PC-3 (cell line): Measurements from ENCODE around the gene STX8. TPM values are rescaled to one million over a fixed set of nuclear protein-coding genes. Genes with fewer than 3 reads are reported as not detected.

Source experiments
- ATAC-seq: fragments of 200-7000 bp; cut with Tn5 transposase; 2 replicates; pipeline ENCODE4 v1.9.1; 2020; ENCODE audit warnings: mild to moderate bottlenecking, moderate library complexity
- BruUV-seq: library from RNA; stranded (reverse); fragments of 400-500 nt; replicated peaks from 2 replicates; lab custom pipeline; 2021; lab: Mats Ljungman, UMichigan
- CTCF ChIA-PET: fragments of 300-600 bp; sonication (Branson Sonifier 250); formaldehyde crosslinking; loops from one replicate; lab custom pipeline; 2022; ENCODE audit warnings: antibody characterized with exemption; lab: Charles Lee
- POLR2A ChIA-PET: fragments of 300-600 bp; sonication (Branson Sonifier 250); formaldehyde crosslinking; loops from one replicate; lab custom pipeline; 2022; ENCODE audit warnings: antibody characterized with exemption; ENCODE audit not compliant: unreplicated experiment; lab: Charles Lee
- DNase-seq: peaks from one replicate; pipeline ENCODE4 v3.0.0-alpha.2; 2015
- H2AFZ ChIP-seq: fragments of 300-600 bp; sonication (generic); 2 replicates; pipeline ENCODE4 v1.6.0; 2016; ENCODE audit warnings: antibody characterized with exemption, low read length
- H3F3A ChIP-seq: fragments of 300-600 bp; sonication (generic); one replicate; pipeline ENCODE4 v1.6.0; 2017; ENCODE audit warnings: antibody characterized with exemption, low read length, control low read depth, mild to moderate bottlenecking; ENCODE audit not compliant: unreplicated experiment
- H3K27ac ChIP-seq: fragments of 300-600 bp; sonication (generic); 2 replicates; pipeline ENCODE4 v1.5.1; 2016; ENCODE audit warnings: mild to moderate bottlenecking, low read length
- H3K27me3 ChIP-seq: fragments of 300-600 bp; sonication (generic); 2 replicates; pipeline ENCODE4 v1.6.1; 2016; ENCODE audit warnings: low read length, mixed read lengths
- H3K36me3 ChIP-seq: fragments of 300-600 bp; sonication (generic); 2 replicates; pipeline ENCODE4 v1.6.1; 2016; ENCODE audit warnings: low read depth, mixed run types, low read length, mixed read lengths
- H3K4me1 ChIP-seq: fragments of 300-600 bp; sonication (generic); 2 replicates; pipeline ENCODE4 v1.5.1; 2016; ENCODE audit warnings: low read length; ENCODE audit not compliant: insufficient read depth
- H3K4me2 ChIP-seq: fragments of 300-600 bp; sonication (generic); 2 replicates; pipeline ENCODE4 v1.6.0; 2016; ENCODE audit warnings: low read length
- H3K4me3 ChIP-seq: fragments of 300-600 bp; sonication (generic); 2 replicates; pipeline ENCODE4 v1.5.1; 2016; ENCODE audit warnings: mild to moderate bottlenecking, low read length, mixed read lengths
- H3K79me2 ChIP-seq: fragments of 300-600 bp; sonication (generic); 2 replicates; pipeline ENCODE4 v1.6.1; 2017; ENCODE audit warnings: low read length, mixed read lengths
- H3K9ac ChIP-seq: fragments of 300-600 bp; sonication (generic); 2 replicates; pipeline ENCODE4 v1.6.0; 2016; ENCODE audit warnings: mild to moderate bottlenecking, low read length
- H3K9me2 ChIP-seq: fragments of 300-600 bp; sonication (generic); replicated peaks from 2 replicates; pipeline ENCODE4 v1.6.1; 2016; ENCODE audit warnings: mixed run types, low read length, mixed read lengths
- H3K9me3 ChIP-seq: fragments of 300-600 bp; sonication (generic); 2 replicates; pipeline ENCODE4 v1.6.1; 2016; ENCODE audit warnings: low read length, mixed read lengths
- H4K20me1 ChIP-seq: fragments of 300-600 bp; sonication (generic); 2 replicates; pipeline ENCODE4 v1.6.1; 2016; ENCODE audit warnings: low read length, mixed read lengths
- CTCF ChIP-seq: fragments of 300-600 bp; sonication (generic); conservative IDR thresholded peaks from 2 replicates; pipeline ENCODE4 v1.5.1; 2017; ENCODE audit warnings: antibody characterized with exemption, low read depth, mild to moderate bottlenecking, low read length
- EZH2 ChIP-seq: fragments of 300-600 bp; sonication (generic); IDR thresholded peaks from one replicate; pipeline ENCODE4 v1.6.1; 2017; ENCODE audit warnings: antibody characterized with exemption, mild to moderate bottlenecking, low read length; ENCODE audit not compliant: unreplicated experiment
- EZH2phosphoT487 ChIP-seq: fragments of 300-600 bp; sonication (generic); IDR thresholded peaks from 2 replicates; pipeline ENCODE4 v1.6.1; 2018; ENCODE audit warnings: mild to moderate bottlenecking, antibody characterized with exemption, low read length, borderline replicate concordance
- intact Hi-C: fragments of 100-400 bp; cut with micrococcal nuclease; formaldehyde crosslinking; loops from 2 replicates; pipeline ENCODE4 v1.9.0; 2023
- total RNA-seq: library from RNA; depleted of rRNA; stranded (reverse); fragments of >200 nt; gene quantifications from 2 replicates; pipeline ENCODE4 v1.2.3, GENCODE V29; 2014

STX8 gene
- total RNA-seq, 1 experiment from 2014 or later, result 57.4 TPM

- ChIA-PET POLR2A (no interaction called here), CTCF (no interaction called here)
- no peaks in the 10 kb centered on the region for H3K79me2 ChIP-seq
- intact Hi-C loops, result no loop called here
- TF ChIP-seq EZH2phosphoT487 (no peak), EZH2 (no peak), CTCF (no peak)
- ATAC-seq, result no peak
- H3K9me2 ChIP-seq, result no peaks in the 10 kb centered on the region
- BruUV-seq, result no TSS peak
- no peaks in the 10 kb centered on the region for H3K9me3 ChIP-seq
- H2AFZ ChIP-seq, result no peak overlapping the region
- H4K20me1 ChIP-seq, result no peaks in the 10 kb centered on the region
- H3K36me3 ChIP-seq, result no peaks in the 10 kb centered on the region
- no peaks in the 10 kb centered on the region for H3K27me3 ChIP-seq
- H3K4me1 ChIP-seq, result no peaks in the 10 kb centered on the region
- H3K27ac ChIP-seq, result no peak overlapping the region
- H3K9ac ChIP-seq, result no peak overlapping the region
- no peak overlapping the region for H3K4me2 ChIP-seq
- no peak overlapping the region for H3K4me3 ChIP-seq
- H3F3A ChIP-seq, result no peaks in the 10 kb centered on the region
- DNase-seq, result no peak
Observed at GRCh38 chr17:9521062-9521461, 54.6 kb downstream of the STX8 start.

GRCh38 chr17:9520649-9521048 is 55.0 kb downstream of the STX8 start:
- no peak for TF ChIP-seq EZH2
- no peak for TF ChIP-seq EZH2phosphoT487
- TF ChIP-seq CTCF, result no peak
- Histone ChIP-seq H3K27me3 (no peaks in the 10 kb centered on the region), H3K79me2 (no peaks in the 10 kb centered on the region), H4K20me1 (no peaks in the 10 kb centered on the region), H3K9me3 (no peaks in the 10 kb centered on the region), H3K4me3 (no peak overlapping the region), H3K27ac (no peak overlapping the region), H2AFZ (no peak overlapping the region), H3K9me2 (no peaks in the 10 kb centered on the region), H3K36me3 (no peaks in the 10 kb centered on the region), H3K4me2 (no peak overlapping the region), H3F3A (no peaks in the 10 kb centered on the region), H3K9ac (no peak overlapping the region), H3K4me1 (no peaks in the 10 kb centered on the region)
- BruUV-seq, result no TSS peak
- ATAC-seq (no peak), DNase-seq (no peak)
- intact Hi-C loops, result no loop called here
- ChIA-PET CTCF (no interaction called here), POLR2A (no interaction called here)

GRCh38 chr17:9519583-9520272 is 55.9 kb downstream of the STX8 start:
- Histone ChIP-seq H3K9me2 (no peaks in the 10 kb centered on the region), H3K4me2 (no peak overlapping the region), H3F3A (no peaks in the 10 kb centered on the region), H3K27me3 (no peaks in the 10 kb centered on the region), H3K79me2 (no peaks in the 10 kb centered on the region), H3K9ac (no peak overlapping the region), H4K20me1 (no peaks in the 10 kb centered on the region), H2AFZ (no peak overlapping the region), H3K27ac (no peak overlapping the region), H3K4me1 (no peaks in the 10 kb centered on the region), H3K9me3 (no peaks in the 10 kb centered on the region), H3K36me3 (no peaks in the 10 kb centered on the region), H3K4me3 (no peak overlapping the region)
- ChIA-PET POLR2A (no interaction called here), CTCF (no interaction called here)
- DNase-seq, result no peak
- intact Hi-C loops, result no loop called here
- BruUV-seq, result no TSS peak
- TF ChIP-seq CTCF (no peak), EZH2 (no peak), EZH2phosphoT487 (no peak)
- no peak for ATAC-seq
